K562 (cell line): Measurements from ENCODE around the gene LRP1B. TPM values are rescaled to one million over a fixed set of nuclear protein-coding genes. Genes with fewer than 3 reads are reported as not detected.

Experiments used
- CCAR2 ChIP-seq: fragments of 200-400 bp; formaldehyde crosslinking; IDR thresholded peaks from 2 replicates; pipeline ENCODE4 v1.6.1; 2017; ENCODE audit warnings: mild to moderate bottlenecking, low read depth, low read length
- CEBPG ChIP-seq, 3 experiments: fragments of 200-800 bp in 1 of 3; sonication (Bioruptor generic) in 1 of 3; sonication (generic) in 1 of 3; formaldehyde crosslinking in 1 of 3; IDR thresholded peaks in 2 of 3; conservative IDR thresholded peaks in 1 of 3; 2 replicates each; pipeline versions ENCODE4 v1.6.1 to v1.8.0; 2016 to 2022; ENCODE audit warnings: missing compliant biosample characterization in 2 of 3, missing genetic modification characterization in 2 of 3, mild to moderate bottlenecking in 1 of 3, missing genetic modification reagents in 1 of 3
- CXXC5 ChIP-seq: fragments of 250-450 bp; sonication (Bioruptor Pico); IDR thresholded peaks from 2 replicates; pipeline ENCODE4 v1.8.0; 2022; ENCODE audit warnings: inconsistent platforms, mild to moderate bottlenecking, moderate library complexity
- HDAC8 ChIP-seq: fragments of 450-650 bp; IDR thresholded peaks from 2 replicates; pipeline ENCODE4 v1.6.1; 2016; ENCODE audit warnings: mild to moderate bottlenecking, missing genetic modification characterization, moderate library complexity, missing compliant biosample characterization
- KLF13 ChIP-seq: fragments of 450-650 bp; IDR thresholded peaks from 2 replicates; pipeline ENCODE4 v1.6.1; 2016; ENCODE audit warnings: missing genetic modification characterization, low read depth, mild to moderate bottlenecking, missing compliant biosample characterization, moderate library complexity, borderline replicate concordance
- MXI1 ChIP-seq: IDR thresholded peaks from 2 replicates; pipeline ENCODE4 v1.6.1; 2011; ENCODE audit warnings: low read depth, mild to moderate bottlenecking, improper control_type of control experiment, low read length
- U2AF2 ChIP-seq: fragments of 200-400 bp; formaldehyde crosslinking; optimal IDR thresholded peaks from 2 replicates; pipeline ENCODE3; 2017; ENCODE audit warnings: low read depth, mild to moderate bottlenecking, low read length
- ZFP1 ChIP-seq: fragments of 450-650 bp; formaldehyde crosslinking; IDR thresholded peaks from 2 replicates; pipeline ENCODE4 v1.4.0; 2020; ENCODE audit warnings: mild to moderate bottlenecking, mixed read lengths
- ZNF239 ChIP-seq: fragments of 250-450 bp; sonication (Bioruptor Pico); IDR thresholded peaks from 2 replicates; pipeline ENCODE4 v1.4.0; 2020; ENCODE audit warnings: mild to moderate bottlenecking
- polyA plus RNA-seq, 8 experiments: library from polyadenylated mRNA; depleted of rRNA in 4 of 8; stranded (reverse) in 5 of 8; unstranded in 3 of 8; fragments of >200 nt; fragmentation: Nextera tagmentation in 2 of 8; fragmentation: Illumina TruSeq in 1 of 8; extraction: Ambion mirVana in 2 of 8; extraction: Trizol in 1 of 8; gene quantifications; 2 replicates each; pipeline versions ENCODE4 v1.2.1 to v1.2.3, GENCODE V29; 2011 to 2014; ENCODE audit warnings: inconsistent platforms in 1 of 8, missing spikeins in 1 of 8
- total RNA-seq, 7 experiments: library from RNA; depleted of rRNA in 6 of 7; stranded (reverse); fragments of >200 nt in 6 of 7; fragmentation: Illumina TruSeq in 2 of 7; extraction: Trizol in 2 of 7; gene quantifications; 2 replicates each; pipeline versions ENCODE4 v1.2.1 to v1.2.3, GENCODE V29; 2011 to 2021; ENCODE audit warnings: low replicate concordance in 1 of 7
- TF ChIP-seq, protein P1 (sequence below): fragments of 450-650 bp; IDR thresholded peaks from 2 replicates; pipeline ENCODE4 v1.6.1; 2016; ENCODE audit warnings: low read depth
- TF ChIP-seq, protein P2 (sequence below): fragments of 450-650 bp; conservative IDR thresholded peaks from 2 replicates; pipeline ENCODE4 v1.6.1; 2016; ENCODE audit warnings: missing genetic modification characterization, low read depth, mild to moderate bottlenecking, control low read depth, missing compliant biosample characterization

LRP1B gene
- total and polyA plus RNA-seq, 9 of the 15 experiments (the other 6 are each of a cell fraction or from before 2014, with no cell fraction given) = not detected

DNA sequence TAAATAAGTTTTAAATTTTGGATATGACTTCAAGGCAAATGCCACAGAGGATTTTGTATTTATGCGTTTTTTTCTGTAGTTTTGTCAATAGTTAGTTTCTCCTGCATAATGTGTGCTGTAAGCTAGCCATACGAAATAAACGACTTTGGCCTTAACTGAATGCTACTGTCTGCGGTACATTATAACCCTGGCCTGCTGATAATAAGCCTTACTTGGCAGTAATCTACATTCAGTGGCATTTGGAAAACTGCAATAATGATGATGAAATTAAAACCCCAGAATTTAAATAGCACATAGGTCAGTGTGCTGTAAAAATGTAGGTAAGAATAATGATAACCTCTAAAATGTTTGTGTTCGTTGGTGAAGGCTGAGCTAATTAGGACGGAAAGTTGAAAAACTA is 88.8 kb downstream of the LRP1B start (continued):
- TF ChIP-seq, protein P1, sequence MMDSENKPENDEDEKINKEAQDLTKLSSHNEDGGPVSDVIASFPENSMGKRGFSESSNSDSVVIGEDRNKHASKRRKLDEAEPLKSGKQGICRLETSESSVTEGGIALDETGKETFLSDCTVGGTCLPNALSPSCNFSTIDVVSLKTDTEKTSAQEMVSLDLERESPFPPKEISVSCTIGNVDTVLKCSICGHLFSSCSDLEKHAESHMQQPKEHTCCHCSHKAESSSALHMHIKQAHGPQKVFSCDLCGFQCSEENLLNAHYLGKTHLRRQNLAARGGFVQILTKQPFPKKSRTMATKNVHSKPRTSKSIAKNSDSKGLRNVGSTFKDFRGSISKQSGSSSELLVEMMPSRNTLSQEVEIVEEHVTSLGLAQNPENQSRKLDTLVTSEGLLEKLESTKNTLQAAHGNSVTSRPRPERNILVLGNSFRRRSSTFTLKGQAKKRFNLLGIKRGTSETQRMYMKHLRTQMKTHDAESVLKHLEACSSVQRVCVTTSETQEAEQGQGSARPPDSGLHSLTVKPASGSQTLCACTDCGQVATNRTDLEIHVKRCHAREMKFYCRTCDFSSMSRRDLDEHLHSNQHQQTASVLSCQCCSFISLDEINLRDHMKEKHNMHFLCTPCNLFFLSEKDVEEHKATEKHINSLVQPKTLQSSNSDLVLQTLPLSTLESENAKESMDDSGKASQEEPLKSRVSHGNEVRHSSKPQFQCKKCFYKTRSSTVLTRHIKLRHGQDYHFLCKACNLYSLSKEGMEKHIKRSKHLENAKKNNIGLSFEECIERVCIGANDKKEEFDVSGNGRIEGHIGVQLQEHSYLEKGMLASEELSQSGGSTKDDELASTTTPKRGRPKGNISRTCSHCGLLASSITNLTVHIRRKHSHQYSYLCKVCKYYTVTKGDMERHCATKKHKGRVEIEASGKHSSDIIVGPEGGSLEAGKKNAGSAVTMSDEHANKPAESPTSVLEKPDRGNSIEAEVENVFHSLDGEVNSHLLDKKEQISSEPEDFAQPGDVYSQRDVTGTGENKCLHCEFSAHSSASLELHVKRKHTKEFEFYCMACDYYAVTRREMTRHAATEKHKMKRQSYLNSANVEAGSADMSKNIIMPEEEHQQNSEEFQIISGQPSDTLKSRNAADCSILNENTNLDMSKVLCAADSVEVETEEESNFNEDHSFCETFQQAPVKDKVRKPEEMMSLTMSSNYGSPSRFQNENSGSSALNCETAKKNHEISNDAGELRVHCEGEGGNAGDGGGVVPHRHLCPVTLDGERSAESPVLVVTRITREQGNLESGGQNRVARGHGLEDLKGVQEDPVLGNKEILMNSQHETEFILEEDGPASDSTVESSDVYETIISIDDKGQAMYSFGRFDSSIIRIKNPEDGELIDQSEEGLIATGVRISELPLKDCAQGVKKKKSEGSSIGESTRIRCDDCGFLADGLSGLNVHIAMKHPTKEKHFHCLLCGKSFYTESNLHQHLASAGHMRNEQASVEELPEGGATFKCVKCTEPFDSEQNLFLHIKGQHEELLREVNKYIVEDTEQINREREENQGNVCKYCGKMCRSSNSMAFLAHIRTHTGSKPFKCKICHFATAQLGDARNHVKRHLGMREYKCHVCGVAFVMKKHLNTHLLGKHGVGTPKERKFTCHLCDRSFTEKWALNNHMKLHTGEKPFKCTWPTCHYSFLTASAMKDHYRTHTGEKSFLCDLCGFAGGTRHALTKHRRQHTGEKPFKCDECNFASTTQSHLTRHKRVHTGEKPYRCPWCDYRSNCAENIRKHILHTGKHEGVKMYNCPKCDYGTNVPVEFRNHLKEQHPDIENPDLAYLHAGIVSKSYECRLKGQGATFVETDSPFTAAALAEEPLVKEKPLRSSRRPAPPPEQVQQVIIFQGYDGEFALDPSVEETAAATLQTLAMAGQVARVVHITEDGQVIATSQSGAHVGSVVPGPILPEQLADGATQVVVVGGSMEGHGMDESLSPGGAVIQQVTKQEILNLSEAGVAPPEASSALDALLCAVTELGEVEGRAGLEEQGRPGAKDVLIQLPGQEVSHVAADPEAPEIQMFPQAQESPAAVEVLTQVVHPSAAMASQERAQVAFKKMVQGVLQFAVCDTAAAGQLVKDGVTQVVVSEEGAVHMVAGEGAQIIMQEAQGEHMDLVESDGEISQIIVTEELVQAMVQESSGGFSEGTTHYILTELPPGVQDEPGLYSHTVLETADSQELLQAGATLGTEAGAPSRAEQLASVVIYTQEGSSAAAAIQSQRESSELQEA = no peak
- TF ChIP-seq CEBPG (CRISPR knock-in tag; IDR thresholded peaks at IDR 0.05) = no peak
- TF ChIP-seq CEBPG (tag; conservative IDR thresholded peaks at IDR 0.05 in 1 of 2, IDR thresholded peaks at IDR 0.05 in 1 of 2) = no peak
- no peak for TF ChIP-seq CXXC5 (CRISPR knock-in tag)
- TF ChIP-seq ZFP1 (CRISPR knock-in tag) = no peak
- no peak for TF ChIP-seq CCAR2
- TF ChIP-seq U2AF2 = no peak
- TF ChIP-seq, protein P2, sequence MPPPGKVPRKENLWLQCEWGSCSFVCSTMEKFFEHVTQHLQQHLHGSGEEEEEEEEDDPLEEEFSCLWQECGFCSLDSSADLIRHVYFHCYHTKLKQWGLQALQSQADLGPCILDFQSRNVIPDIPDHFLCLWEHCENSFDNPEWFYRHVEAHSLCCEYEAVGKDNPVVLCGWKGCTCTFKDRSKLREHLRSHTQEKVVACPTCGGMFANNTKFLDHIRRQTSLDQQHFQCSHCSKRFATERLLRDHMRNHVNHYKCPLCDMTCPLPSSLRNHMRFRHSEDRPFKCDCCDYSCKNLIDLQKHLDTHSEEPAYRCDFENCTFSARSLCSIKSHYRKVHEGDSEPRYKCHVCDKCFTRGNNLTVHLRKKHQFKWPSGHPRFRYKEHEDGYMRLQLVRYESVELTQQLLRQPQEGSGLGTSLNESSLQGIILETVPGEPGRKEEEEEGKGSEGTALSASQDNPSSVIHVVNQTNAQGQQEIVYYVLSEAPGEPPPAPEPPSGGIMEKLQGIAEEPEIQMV = no peak
- no peak for TF ChIP-seq ZNF239 (CRISPR knock-in tag)
- TF ChIP-seq MXI1 = no peak
- no peak for TF ChIP-seq KLF13 (tag)
- TF ChIP-seq HDAC8 = no peak
